Liver (tissue), 4 donors: ENCODE data around the gene C3orf18. TPM values are rescaled to one million over a fixed set of nuclear protein-coding genes. Genes with fewer than 3 reads are reported as not detected.

Experiments used
- polyA plus RNA-seq, 2 donors: library from polyadenylated mRNA; stranded (reverse) in 1 of 2; unstranded in 1 of 2; fragments of 200-250 nt in 1 of 2; fragments of >200 nt in 1 of 2; fragmentation: Nextera tagmentation in 1 of 2; extraction: Ambion mirVana in 1 of 2; gene quantifications; one replicate each; pipeline versions ENCODE4 v1.2.1 to v1.2.3, GENCODE V29; 2013 to 2015
- total RNA-seq, 2 donors: library from RNA; depleted of rRNA; stranded (reverse); fragments of >200 nt; gene quantifications; one replicate each; pipeline ENCODE4 v1.2.3, GENCODE V29; 2014
- donor health status: healthy.
- donor health status: healthy.
- donor health status: healthy.

C3orf18 gene
- total and polyA plus RNA-seq, 4 donors, result 0.54 to 2.7 (median 1.5) TPM

Other genes starting within 250 kb of the C3orf18 start
- gene HYAL2, start 245.0 kb downstream of the C3orf18 start, total RNA-seq, result 10 to 100 TPM; 33.5 to 57.6 TPM
- 10 to 100 TPM; 19.5 to 32.9 TPM for gene HYAL2, start 245.0 kb downstream of the C3orf18 start, polyA plus RNA-seq
- gene TUSC2, start 239.5 kb downstream of the C3orf18 start, total RNA-seq, result 10 to 100 TPM; 12.7 to 14.3 TPM
- 10 to 100 TPM; 29.0 to 37.7 TPM for gene TUSC2, start 239.5 kb downstream of the C3orf18 start, polyA plus RNA-seq
- 10 to 100 TPM; 12.2 to 13.2 TPM for gene RASSF1, start 226.9 kb downstream of the C3orf18 start, total RNA-seq
- gene RASSF1, start 226.9 kb downstream of the C3orf18 start, polyA plus RNA-seq, result 10 to 100 TPM in 1 of 2 donors, 1 to 10 TPM in 1; 6.5 to 10.3 TPM
- gene ZMYND10, start 222.0 kb downstream of the C3orf18 start, total RNA-seq, result under 1 TPM; 0.09 to 0.75 TPM
- gene ZMYND10, start 222.0 kb downstream of the C3orf18 start, polyA plus RNA-seq, result under 1 TPM; 0.23 to 0.31 TPM
- gene NPRL2, start 217.0 kb downstream of the C3orf18 start, total RNA-seq, result 10 to 100 TPM; 11.3 to 17.3 TPM
- 10 to 100 TPM; 11.4 to 16.6 TPM for gene NPRL2, start 217.0 kb downstream of the C3orf18 start, polyA plus RNA-seq
- gene CYB561D2, start 216.9 kb downstream of the C3orf18 start, total RNA-seq, result 10 to 100 TPM; 12.3 to 16.0 TPM
- 10 to 100 TPM; 28.2 TPM for gene CYB561D2, start 216.9 kb downstream of the C3orf18 start, polyA plus RNA-seq
- 10 to 100 TPM; 18.6 to 20.2 TPM for gene TMEM115, start 208.2 kb downstream of the C3orf18 start, total RNA-seq
- gene TMEM115, start 208.2 kb downstream of the C3orf18 start, polyA plus RNA-seq, result 10 to 100 TPM; 19.4 to 23.0 TPM
- under 1 TPM; 0.17 to 0.19 TPM for gene CACNA2D2, start 64.1 kb downstream of the C3orf18 start, total RNA-seq
- gene CACNA2D2, start 64.1 kb downstream of the C3orf18 start, polyA plus RNA-seq, result under 1 TPM; 0.10 to 0.14 TPM
- gene HEMK1, start 1.8 kb upstream of the C3orf18 start, total RNA-seq, result 1 to 10 TPM; 3.7 to 9.2 TPM
- 1 to 10 TPM; 8.7 to 9.5 TPM for gene HEMK1, start 1.8 kb upstream of the C3orf18 start, polyA plus RNA-seq
- 10 to 100 TPM in 1 of 2 donors, 1 to 10 TPM in 1; 4.7 to 30.6 TPM for gene CISH, start 44.0 kb upstream of the C3orf18 start, total RNA-seq
- gene CISH, start 44.0 kb upstream of the C3orf18 start, polyA plus RNA-seq, result 10 to 100 TPM; 17.9 to 32.5 TPM
- gene MAPKAPK3, start 49.4 kb upstream of the C3orf18 start, total RNA-seq, result 10 to 100 TPM; 20.4 to 32.9 TPM
- gene MAPKAPK3, start 49.4 kb upstream of the C3orf18 start, polyA plus RNA-seq, result 10 to 100 TPM; 13.9 to 17.5 TPM
- under 1 TPM in 1 of 2 donors, not detected in 1; 0.08 TPM for gene DOCK3, start 107.2 kb upstream of the C3orf18 start, total RNA-seq
- gene DOCK3, start 107.2 kb upstream of the C3orf18 start, polyA plus RNA-seq, result under 1 TPM; 0.01 to 0.06 TPM